AML-193 (cell line): Measurements from ENCODE around the gene PRKAG3.

Experiments used
- DNase-seq, 2 experiments: peaks; one replicate each; lab custom pipeline; 2025; lab: John Stamatoyannopoulos, UW

PRKAG3 gene

GRCh38 chr2:218831378-218831990, at the start of gene PRKAG3:
PRKAG3 (minus strand) TSS chr2:218831803.
- DNase-seq, result no peak

DNA sequence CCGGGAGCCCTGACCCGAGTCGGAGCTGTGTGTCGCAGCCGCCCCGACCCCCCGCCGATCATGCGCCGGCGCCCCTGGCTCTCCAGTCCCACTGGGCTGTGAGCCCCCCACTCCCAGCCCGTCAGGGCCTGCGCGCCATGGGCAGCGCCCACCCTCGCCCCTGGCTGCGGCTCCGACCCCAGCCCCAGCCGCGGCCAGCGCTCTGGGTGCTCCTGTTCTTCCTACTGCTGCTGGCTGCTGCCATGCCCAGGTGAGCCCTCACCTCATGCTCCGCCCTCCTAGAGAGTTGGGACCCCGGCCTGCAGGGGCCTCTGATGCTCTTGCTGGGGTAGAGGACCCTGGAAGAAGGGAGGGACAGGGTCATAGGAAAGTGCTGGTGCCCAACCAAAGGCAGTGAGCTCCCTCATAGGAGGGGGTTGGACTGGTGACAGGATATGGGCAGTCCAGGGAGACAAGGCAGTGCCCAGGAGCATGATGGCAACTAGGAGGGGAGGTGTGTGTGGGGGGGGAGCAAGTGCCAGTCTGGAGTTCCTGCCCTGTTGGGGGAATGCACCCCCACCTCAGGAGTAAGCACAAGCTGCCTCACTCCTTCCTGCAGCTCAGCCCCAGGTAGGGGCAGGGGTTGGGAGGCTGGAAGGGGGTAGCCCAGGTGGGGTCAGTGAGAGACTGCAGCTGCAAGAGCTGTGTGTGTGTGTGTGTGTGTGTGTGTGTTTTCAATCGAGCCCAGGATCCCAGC, 49.4 kb upstream of the PRKAG3 start:
- no peak for DNase-seq

- DNase-seq, result no peak
Observed at GRCh38 chr2:218880102-218880858, 48.7 kb upstream of the PRKAG3 start, which contains the start of gene WNT10A. WNT10A (plus strand) TSS chr2:218880852; CDS start chr2:218880996, 144 bp downstream.

DNA sequence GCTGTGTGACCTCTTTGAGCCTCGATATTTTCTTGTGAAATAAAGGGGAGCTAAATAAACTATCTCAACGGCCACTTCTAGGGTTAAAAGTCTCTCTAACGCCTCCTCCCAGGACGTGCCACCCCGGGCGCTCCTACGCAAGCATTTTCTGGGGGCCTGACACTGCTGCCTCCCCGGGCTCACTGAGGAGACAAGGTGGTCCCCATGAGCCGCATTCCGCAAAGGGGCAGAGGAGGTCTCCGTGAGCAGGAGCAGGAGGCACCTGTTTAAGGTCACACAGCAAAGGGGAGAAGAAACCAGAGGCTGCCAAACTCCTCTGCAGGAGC, 48.1 kb upstream of the PRKAG3 start:
- DNase-seq, result no peak

DNA sequence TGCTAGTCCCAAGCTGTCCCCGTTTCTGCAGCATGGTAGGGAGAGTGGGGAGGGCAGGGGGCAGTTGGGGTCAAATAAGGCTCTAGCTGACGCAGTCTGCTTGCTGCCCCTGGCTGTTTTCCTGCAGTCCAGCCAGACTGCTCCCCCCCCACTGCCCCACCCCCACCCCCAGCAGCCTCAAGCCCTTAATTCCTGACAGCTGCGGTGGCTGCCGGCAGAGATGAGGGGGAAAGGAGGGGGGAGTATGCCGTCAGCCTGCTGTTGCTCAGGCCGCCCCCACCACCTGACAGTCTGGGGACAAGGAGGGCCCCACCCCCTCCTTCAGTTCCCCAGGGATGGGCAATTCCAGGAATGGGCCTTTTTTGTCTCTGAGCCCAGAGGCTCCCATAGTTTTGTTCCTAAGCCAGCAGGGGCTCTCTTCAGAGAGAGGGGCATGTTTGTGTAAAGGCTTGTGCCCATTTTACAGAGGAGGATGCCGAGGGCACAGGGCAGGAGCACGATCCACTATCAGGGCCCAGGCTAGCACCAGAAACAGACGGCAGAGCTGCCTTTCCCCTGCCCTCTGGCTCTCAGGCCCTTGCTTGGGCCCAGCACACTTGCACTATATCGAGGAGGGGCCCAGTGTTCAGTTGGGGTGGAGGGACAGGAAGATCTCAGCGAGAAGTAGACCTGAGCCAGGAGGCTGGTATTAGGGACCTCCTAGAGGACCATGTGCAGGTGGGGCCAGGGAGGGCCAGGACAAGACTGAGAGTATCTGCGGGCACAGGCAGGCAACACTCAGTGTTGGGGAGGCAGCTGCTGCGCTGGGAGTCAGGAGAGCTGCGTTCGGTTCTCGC, 47.5 kb upstream of the PRKAG3 start:
- DNase-seq, result no peak

DNA sequence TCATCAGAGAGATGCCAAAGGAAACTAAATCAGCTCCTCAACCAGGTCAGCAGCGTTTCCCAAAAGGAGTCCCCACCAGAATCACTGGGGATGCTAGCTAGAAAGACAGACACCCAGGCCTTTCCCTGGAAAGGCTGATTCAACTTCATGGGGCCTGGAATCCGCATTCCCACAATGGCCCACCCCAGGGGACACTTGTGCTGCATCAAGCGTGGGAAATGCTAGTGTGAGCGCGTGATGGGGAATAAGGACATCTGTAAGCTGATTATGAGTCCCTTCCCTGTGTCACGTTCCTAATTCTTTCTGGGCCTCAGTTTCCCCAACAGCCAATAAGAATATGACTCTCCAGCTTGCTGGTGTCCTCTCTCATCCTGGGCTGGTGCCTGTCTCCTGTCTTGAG, 46.9 kb upstream of the PRKAG3 start:
- DNase-seq, result no peak

- DNase-seq, result no peak
Observed at GRCh38 chr2:218877891-218878290, 46.3 kb upstream of the PRKAG3 start.

DNA sequence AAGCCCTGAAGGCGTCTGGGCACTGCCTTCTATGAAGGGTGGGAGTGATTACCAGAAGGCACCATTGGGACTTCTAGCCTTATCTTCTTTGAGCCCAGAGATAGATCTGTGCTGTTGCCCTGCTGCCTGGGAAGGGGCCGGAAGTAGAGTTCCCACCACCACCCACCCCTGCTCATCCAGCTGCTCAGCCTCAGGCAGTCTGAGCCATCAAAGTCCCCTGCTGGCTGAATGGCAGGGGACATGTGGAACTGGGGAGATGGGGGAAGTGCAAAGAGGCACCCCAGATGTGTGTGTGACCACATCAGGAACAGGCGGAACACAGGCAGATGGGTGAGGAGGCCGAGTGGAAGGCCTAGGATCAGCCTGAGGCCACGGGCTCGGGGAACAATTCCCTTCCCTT, 45.7 kb upstream of the PRKAG3 start:
- DNase-seq, result no peak

GRCh38 chr2:218876562-218877219, 45.1 kb upstream of the PRKAG3 start:
- peak; percentile 41 to 66 for DNase-seq

DNA sequence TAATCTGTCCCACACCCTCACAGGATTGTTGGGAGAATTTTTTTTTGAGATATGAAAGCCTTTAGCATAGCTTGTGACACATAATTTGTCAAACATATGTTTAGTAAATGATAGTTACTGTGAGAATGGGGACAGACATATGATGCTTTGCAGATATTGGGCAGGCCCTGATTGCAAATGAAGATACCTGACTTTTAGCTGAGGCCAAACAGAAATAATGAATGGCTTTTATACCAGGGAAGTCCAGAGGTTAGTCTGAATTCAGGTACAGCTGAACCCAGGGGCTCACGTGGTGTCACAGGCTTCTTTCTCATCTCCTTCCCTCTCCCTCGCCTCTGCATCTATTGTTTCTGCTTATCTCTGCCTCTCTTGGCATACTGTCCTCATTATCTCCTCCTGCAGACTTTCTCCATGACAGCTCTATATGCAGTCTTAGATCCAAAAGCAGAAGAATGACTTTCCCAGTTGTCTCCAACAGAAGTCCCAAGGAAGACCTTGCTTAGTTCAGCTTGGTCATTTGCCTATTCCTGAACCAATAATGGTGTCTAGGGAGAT, 44.2 kb upstream of the PRKAG3 start:
- DNase-seq, result no peak

DNA sequence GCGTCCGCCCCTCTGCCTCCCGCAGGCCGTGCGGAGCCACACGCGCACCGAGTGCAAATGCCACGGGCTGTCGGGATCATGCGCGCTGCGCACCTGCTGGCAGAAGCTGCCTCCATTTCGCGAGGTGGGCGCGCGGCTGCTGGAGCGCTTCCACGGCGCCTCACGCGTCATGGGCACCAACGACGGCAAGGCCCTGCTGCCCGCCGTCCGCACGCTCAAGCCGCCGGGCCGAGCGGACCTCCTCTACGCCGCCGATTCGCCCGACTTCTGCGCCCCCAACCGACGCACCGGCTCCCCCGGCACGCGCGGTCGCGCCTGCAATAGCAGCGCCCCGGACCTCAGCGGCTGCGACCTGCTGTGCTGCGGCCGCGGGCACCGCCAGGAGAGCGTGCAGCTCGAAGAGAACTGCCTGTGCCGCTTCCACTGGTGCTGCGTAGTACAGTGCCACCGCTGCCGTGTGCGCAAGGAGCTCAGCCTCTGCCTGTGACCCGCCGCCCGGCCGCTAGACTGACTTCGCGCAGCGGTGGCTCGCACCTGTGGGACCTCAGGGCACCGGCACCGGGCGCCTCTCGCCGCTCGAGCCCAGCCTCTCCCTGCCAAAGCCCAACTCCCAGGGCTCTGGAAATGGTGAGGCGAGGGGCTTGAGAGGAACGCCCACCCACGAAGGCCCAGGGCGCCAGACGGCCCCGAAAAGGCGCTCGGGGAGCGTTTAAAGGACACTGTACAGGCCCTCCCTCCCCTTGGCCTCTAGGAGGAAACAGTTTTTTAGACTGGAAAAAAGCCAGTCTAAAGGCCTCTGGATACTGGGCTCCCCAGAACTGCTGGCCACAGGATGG, 42.0 kb upstream of the PRKAG3 start:
- DNase-seq, result no peak

DNA sequence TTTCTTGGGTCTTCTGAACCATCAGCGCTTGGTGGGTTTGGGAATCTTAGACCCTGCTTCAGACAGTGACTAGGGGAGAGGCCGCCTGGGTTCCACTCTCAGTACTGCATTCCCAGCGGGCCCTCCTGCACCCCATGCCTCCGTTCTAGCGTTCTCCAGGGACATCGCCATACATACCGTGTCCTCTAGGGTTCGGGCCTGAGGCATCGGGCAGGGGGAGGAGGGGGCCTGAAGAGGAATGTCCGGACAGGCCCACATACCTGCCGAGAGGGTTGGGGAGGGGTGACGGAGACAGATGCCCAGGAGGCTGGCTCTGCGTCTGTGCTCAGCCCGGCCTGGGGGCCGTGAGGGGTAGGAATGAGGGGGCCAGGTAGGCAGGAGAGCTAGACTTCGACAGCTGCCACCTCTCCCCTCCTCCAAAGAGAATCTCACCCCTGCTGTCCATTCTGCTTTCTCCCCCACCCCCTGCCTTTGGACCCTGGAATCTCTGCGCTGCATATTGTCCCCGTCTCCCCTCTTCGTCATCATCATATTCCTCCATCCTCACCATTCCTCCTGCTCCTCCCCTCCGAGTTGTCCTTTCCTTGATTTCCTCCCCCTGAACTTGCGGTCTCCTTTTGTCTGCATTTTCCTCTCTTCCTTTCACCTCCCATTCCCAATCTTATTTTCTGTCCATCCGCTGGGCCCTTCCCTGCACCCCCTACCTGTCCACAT, 41.2 kb upstream of the PRKAG3 start:
- DNase-seq, result no peak

GRCh38 chr2:218871345-218872302, 40.0 kb upstream of the PRKAG3 start:
- DNase-seq, result no peak

DNA sequence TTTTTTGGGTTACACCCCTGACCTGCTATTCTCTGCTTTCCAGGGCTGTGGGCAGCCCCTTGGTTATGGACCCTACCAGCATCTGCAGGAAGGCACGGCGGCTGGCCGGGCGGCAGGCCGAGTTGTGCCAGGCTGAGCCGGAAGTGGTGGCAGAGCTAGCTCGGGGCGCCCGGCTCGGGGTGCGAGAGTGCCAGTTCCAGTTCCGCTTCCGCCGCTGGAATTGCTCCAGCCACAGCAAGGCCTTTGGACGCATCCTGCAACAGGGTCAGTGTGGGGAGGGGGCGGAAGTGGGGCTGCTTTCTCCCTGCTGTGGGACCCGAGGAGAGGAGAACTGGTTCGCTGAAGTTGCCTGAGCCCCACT, 39.4 kb upstream of the PRKAG3 start:
- peak; percentile 81 to 86 for DNase-seq

- no peak for DNase-seq
Observed at GRCh38 chr2:218869064-218869463, 37.5 kb upstream of the PRKAG3 start.

GRCh38 chr2:218867900-218868299, 36.3 kb upstream of the PRKAG3 start:
- no peak for DNase-seq

- no peak for DNase-seq
Observed at GRCh38 chr2:218865999-218866398, 34.4 kb upstream of the PRKAG3 start.

- no peak for DNase-seq
Observed at GRCh38 chr2:218865396-218865795, 33.8 kb upstream of the PRKAG3 start.
